ENCODE measurements around the gene ACP3.
A peak's percentile ranks its signal among the peaks of the same experiment; 100 is the strongest.

ACP3 gene

GRCh38 chr3:132317229-132317948 is at the start of gene ACP3:
ACP3 (plus strand) TSS chr3:132317407; CDS start chr3:132317457, 50 bp downstream.
- no peak for TF ChIP-seq CTCF (IDR thresholded peaks at IDR 0.05; ENCODE audit: insufficient read depth, low read length, poor library complexity, severe bottlenecking)
- no peaks in the 10 kb centered on the region for H3K36me3 ChIP-seq (ENCODE audit: control insufficient read depth, insufficient read depth, low read length)
- no peak within 1 kb of the TSS for H3K4me3 ChIP-seq (replicated peaks; ENCODE audit: low read depth, low read length)
- H3K27me3 ChIP-seq (replicated peaks; ENCODE audit: control insufficient read depth, insufficient read depth, low read length) = no peaks in the 10 kb centered on the region
- no peak for DNase-seq (ENCODE audit: extremely low read depth, insufficient read length)

GRCh38 chr3:132268956-132269355 is 48.3 kb upstream of the ACP3 start:
- DNase-seq (ENCODE audit: extremely low read depth, insufficient read length) = no peak
- peak; percentile 38 for TF ChIP-seq CTCF (IDR thresholded peaks at IDR 0.05; ENCODE audit: insufficient read depth, low read length, poor library complexity, severe bottlenecking)
- no peaks in the 10 kb centered on the region for H3K27me3 ChIP-seq (replicated peaks; ENCODE audit: control insufficient read depth, insufficient read depth, low read length)
- H3K36me3 ChIP-seq (ENCODE audit: control insufficient read depth, insufficient read depth, low read length) = no peaks in the 10 kb centered on the region
- H3K4me3 ChIP-seq (replicated peaks; ENCODE audit: low read depth, low read length) = no peak overlapping the region

- H3K36me3 ChIP-seq (ENCODE audit: control insufficient read depth, insufficient read depth, low read length) = no peaks in the 10 kb centered on the region
- no peaks in the 10 kb centered on the region for H3K27me3 ChIP-seq (replicated peaks; ENCODE audit: control insufficient read depth, insufficient read depth, low read length)
- DNase-seq (ENCODE audit: extremely low read depth, insufficient read length) = no peak
- H3K4me3 ChIP-seq (replicated peaks; ENCODE audit: low read depth, low read length) = no peak overlapping the region
- TF ChIP-seq CTCF (IDR thresholded peaks at IDR 0.05; ENCODE audit: insufficient read depth, low read length, poor library complexity, severe bottlenecking) = no peak
Observed at GRCh38 chr3:132273036-132273435, 44.2 kb upstream of the ACP3 start.

GRCh38 chr3:132276228-132276906 is 40.8 kb upstream of the ACP3 start:
- Histone ChIP-seq H3K4me3 (replicated peaks; ENCODE audit: low read depth, low read length) (no peak overlapping the region), H3K27me3 (replicated peaks; ENCODE audit: control insufficient read depth, insufficient read depth, low read length) (no peaks in the 10 kb centered on the region), H3K36me3 (ENCODE audit: control insufficient read depth, insufficient read depth, low read length) (no peaks in the 10 kb centered on the region)
- no peak for TF ChIP-seq CTCF (IDR thresholded peaks at IDR 0.05; ENCODE audit: insufficient read depth, low read length, poor library complexity, severe bottlenecking)
- no peak for DNase-seq (ENCODE audit: extremely low read depth, insufficient read length)

GRCh38 chr3:132279030-132279429 is 38.2 kb upstream of the ACP3 start:
- no peak overlapping the region for H3K4me3 ChIP-seq (replicated peaks; ENCODE audit: low read depth, low read length)

More at GRCh38 chr3:132279030-132279429, 38.2 kb upstream of the ACP3 start:
- Histone ChIP-seq H3K36me3 (ENCODE audit: control insufficient read depth, insufficient read depth, low read length) (no peaks in the 10 kb centered on the region), H3K27me3 (replicated peaks; ENCODE audit: control insufficient read depth, insufficient read depth, low read length) (no peaks in the 10 kb centered on the region)
- no peak for DNase-seq (ENCODE audit: extremely low read depth, insufficient read length)
- TF ChIP-seq CTCF (IDR thresholded peaks at IDR 0.05; ENCODE audit: insufficient read depth, low read length, poor library complexity, severe bottlenecking) = no peak
